IMR-90 (cell line): Measurements from ENCODE around the gene C3orf85. TPM values are rescaled to one million over a fixed set of nuclear protein-coding genes. Genes with fewer than 3 reads are reported as not detected.

Experiments used
- ATAC-seq: fragments of 200-7000 bp; cut with Tn5 transposase; 2 replicates; pipeline ENCODE4 v1.9.1; 2020; ENCODE audit warnings: low read depth, mild to moderate bottlenecking, moderate library complexity
- BruUV-seq: library from RNA; stranded (reverse); fragments of 400-500 nt; replicated peaks from 2 replicates; lab custom pipeline; 2021; lab: Mats Ljungman, UMichigan
- CTCF ChIA-PET: fragments of 300-600 bp; formaldehyde crosslinking; extraction: SDS; loops from one replicate; lab custom pipeline; 2021; ENCODE audit warnings: antibody characterized with exemption; lab: Yijun Ruan, JAX
- POLR2A ChIA-PET: fragments of 300-600 bp; sonication (Branson Sonifier 250); formaldehyde crosslinking; loops from one replicate; lab custom pipeline; 2022; ENCODE audit warnings: antibody characterized with exemption; ENCODE audit not compliant: unreplicated experiment; lab: Charles Lee
- DNase-seq: peaks from one replicate; pipeline ENCODE4 v3.0.0; 2013
- H2AFZ ChIP-seq: replicated peaks from 2 replicates; pipeline ENCODE3; 2013; ENCODE audit warnings: low read length, mild to moderate bottlenecking; ENCODE audit not compliant: poor library complexity
- H2AK5ac ChIP-seq: 2 replicates; pipeline ENCODE4 v1.6.1; 2013; ENCODE audit warnings: low read depth, low read length, inconsistent platforms
- H2AK9ac ChIP-seq: replicated peaks from 2 replicates; pipeline ENCODE3; 2013; ENCODE audit warnings: mild to moderate bottlenecking, low read depth, low read length, moderate library complexity; ENCODE audit not compliant: poor library complexity
- H2BK120ac ChIP-seq: 2 replicates; pipeline ENCODE4 v1.6.1; 2013; ENCODE audit warnings: low read depth, low read length, inconsistent platforms
- H2BK15ac ChIP-seq: 3 replicates; pipeline ENCODE4 v1.6.1; 2013; ENCODE audit warnings: low read depth, low read length, inconsistent platforms
- H2BK20ac ChIP-seq: 2 replicates; pipeline ENCODE4 v1.6.1; 2013; ENCODE audit warnings: low read depth, mild to moderate bottlenecking, inconsistent platforms, low read length, moderate library complexity
- H2BK5ac ChIP-seq: 2 replicates; pipeline ENCODE4 v1.6.1; 2013; ENCODE audit warnings: mild to moderate bottlenecking, low read depth, low read length, inconsistent platforms; ENCODE audit not compliant: poor library complexity, severe bottlenecking
- H3K14ac ChIP-seq: replicated peaks from 2 replicates; pipeline ENCODE4 v1.6.1; 2013; ENCODE audit warnings: low read depth, low read length, inconsistent platforms
- H3K18ac ChIP-seq: 2 replicates; pipeline ENCODE4 v1.6.1; 2013; ENCODE audit warnings: low read depth, low read length, control low read depth
- H3K23ac ChIP-seq: 2 replicates; pipeline ENCODE4 v1.6.1; 2013; ENCODE audit warnings: low read depth, low read length, inconsistent platforms
- H3K27ac ChIP-seq: 2 replicates; pipeline ENCODE4 v1.5.1; 2013; ENCODE audit warnings: mild to moderate bottlenecking, control low read depth, low read length; ENCODE audit not compliant: insufficient read depth
- H3K27me3 ChIP-seq: 2 replicates; pipeline ENCODE4 v1.6.1; 2013; ENCODE audit warnings: low read length; ENCODE audit not compliant: control insufficient read depth, insufficient read depth
- H3K36me3 ChIP-seq: 2 replicates; pipeline ENCODE4 v1.6.1; 2013; ENCODE audit warnings: low read length, mixed read lengths; ENCODE audit not compliant: control insufficient read depth, insufficient read depth
- H3K4ac ChIP-seq: 2 replicates; pipeline ENCODE4 v1.6.1; 2013; ENCODE audit warnings: low read depth, low read length, inconsistent platforms
- H3K4me1 ChIP-seq: 2 replicates; pipeline ENCODE4 v1.6.1; 2013; ENCODE audit warnings: low read length, mixed read lengths; ENCODE audit not compliant: control insufficient read depth, insufficient read depth
- H3K4me2 ChIP-seq: 2 replicates; pipeline ENCODE4 v1.6.1; 2013; ENCODE audit warnings: low read depth, mild to moderate bottlenecking, control low read depth, low read length, moderate library complexity
- H3K4me3 ChIP-seq: 2 replicates; pipeline ENCODE4 v1.5.1; 2013; ENCODE audit warnings: low read depth, mild to moderate bottlenecking, control low read depth, low read length, moderate library complexity; ENCODE audit not compliant: insufficient read depth
- H3K56ac ChIP-seq: 2 replicates; pipeline ENCODE4 v1.6.1; 2013; ENCODE audit warnings: low read length, inconsistent platforms; ENCODE audit not compliant: insufficient read depth; ENCODE audit errors: extremely low read depth
- H3K79me1 ChIP-seq, 2 experiments: 2 replicates each; pipeline ENCODE4 v1.6.1; 2013; ENCODE audit warnings: low read length in 2 of 2, inconsistent platforms in 1 of 2, low read depth in 1 of 2
- H3K9ac ChIP-seq: 2 replicates; pipeline ENCODE4 v1.6.1; 2013; ENCODE audit warnings: low read depth, low read length, control low read depth
- H3K9me1 ChIP-seq: 2 replicates; pipeline ENCODE4 v1.6.1; 2013; ENCODE audit warnings: low read length, inconsistent platforms; ENCODE audit not compliant: insufficient read depth
- H3K9me3 ChIP-seq: 2 replicates; pipeline ENCODE4 v1.6.1; 2013; ENCODE audit warnings: low read length; ENCODE audit not compliant: control insufficient read depth, insufficient read depth
- H4K20me1 ChIP-seq: 2 replicates; pipeline ENCODE4 v1.6.1; 2013; ENCODE audit warnings: low read length, inconsistent platforms; ENCODE audit not compliant: insufficient read depth
- H4K5ac ChIP-seq: 2 replicates; pipeline ENCODE4 v1.6.1; 2013; ENCODE audit warnings: mild to moderate bottlenecking, low read depth, low read length, control low read depth
- H4K8ac ChIP-seq, 2 experiments: 2 replicates each; pipeline ENCODE4 v1.6.1; 2013; ENCODE audit warnings: low read depth in 2 of 2, low read length in 2 of 2, control low read depth in 1 of 2, inconsistent platforms in 1 of 2
- H4K91ac ChIP-seq: 2 replicates; pipeline ENCODE4 v1.6.1; 2013; ENCODE audit warnings: low read depth, low read length, inconsistent platforms; ENCODE audit not compliant: insufficient read depth
- BHLHE40 ChIP-seq: fragments of 150-350 bp; IDR thresholded peaks from 2 replicates; pipeline ENCODE4 v1.6.1; 2016; ENCODE audit warnings: mild to moderate bottlenecking, low read depth, low read length
- CHD1 ChIP-seq: IDR thresholded peaks from 2 replicates; pipeline ENCODE4 v1.6.1; 2012; ENCODE audit warnings: low read depth, low read length, improper control_type of control experiment
- CTCF ChIP-seq: conservative IDR thresholded peaks from 2 replicates; pipeline ENCODE4 v1.5.1; 2012; ENCODE audit warnings: mild to moderate bottlenecking, low read depth, low read length, improper control_type of control experiment
- FOS ChIP-seq: fragments of 150-350 bp; IDR thresholded peaks from 2 replicates; pipeline ENCODE4 v1.6.1; 2016; ENCODE audit warnings: low read depth, low read length
- MAFK ChIP-seq: IDR thresholded peaks from 2 replicates; pipeline ENCODE4 v1.6.1; 2012; ENCODE audit warnings: low read depth, low read length, improper control_type of control experiment
- MXI1 ChIP-seq: IDR thresholded peaks from 2 replicates; pipeline ENCODE4 v1.6.1; 2012; ENCODE audit warnings: low read depth, mild to moderate bottlenecking, low read length, moderate library complexity, borderline replicate concordance
- NFE2L2 ChIP-seq: fragments of 150-350 bp; IDR thresholded peaks from 2 replicates; pipeline ENCODE4 v1.6.1; 2016; ENCODE audit warnings: low read depth, mild to moderate bottlenecking, low read length
- POLR2A ChIP-seq: IDR thresholded peaks from 2 replicates; pipeline ENCODE4 v1.6.1; 2012; ENCODE audit warnings: mild to moderate bottlenecking, low read depth, low read length
- RAD21 ChIP-seq: IDR thresholded peaks from 2 replicates; pipeline ENCODE4 v1.6.1; 2012; ENCODE audit warnings: low read length, improper control_type of control experiment
- SMC3 ChIP-seq: fragments of 150-350 bp; IDR thresholded peaks from 2 replicates; pipeline ENCODE4 v1.6.1; 2016; ENCODE audit warnings: low read depth, mild to moderate bottlenecking, antibody characterized with exemption, low read length, moderate library complexity
- WGBS, 2 experiments: methylation state at CpG; one replicate each; pipeline versions ENCODE4 v1.1.5 to v1.1.7; 2013; ENCODE audit warnings: missing lambda C conversion rate in 2 of 2; ENCODE audit not compliant: insufficient read length in 1 of 2; ENCODE audit errors: extremely low coverage in 2 of 2; 5-methylcytosine and 5-hydroxymethylcytosine counted together
- dilution Hi-C: fragments of 300-500 bp; cut with HindIII; formaldehyde crosslinking; loops from one replicate; pipeline ENCODE4 v1.14.3; 2018; ENCODE audit warnings: low sequenced_read_pairs; ENCODE audit not compliant: unreplicated experiment
- in situ Hi-C: fragments of 300-500 bp; cut with MboI; formaldehyde crosslinking; loops from 3 replicates; pipeline ENCODE4 v1.14.3; 2019; ENCODE audit warnings: low sequenced_read_pairs, inconsistent platforms, mixed read lengths
- intact Hi-C: fragments of 100-400 bp; cut with micrococcal nuclease; formaldehyde crosslinking; loops from 2 replicates; pipeline ENCODE4 v1.10.0; 2022
- polyA plus RNA-seq, 3 experiments: library from polyadenylated mRNA; depleted of rRNA; stranded (reverse); fragments of >200 nt; gene quantifications; 2 replicates each; pipeline ENCODE4 v1.2.3, GENCODE V29; 2012; ENCODE audit warnings: low replicate concordance in 1 of 3
- total RNA-seq: library from RNA; depleted of rRNA; stranded (reverse); fragments of >200 nt; gene quantifications from 2 replicates; pipeline ENCODE4 v1.2.3, GENCODE V29; 2012

Gene C3orf85
- total and polyA plus RNA-seq, 2 of the 4 experiments (the other 2 are of a cell fraction), result not detected

- in situ Hi-C loops, result no loop called here
- H3K36me3 ChIP-seq, result no peaks in the 10 kb centered on the region
- no peak overlapping the region for H2AFZ ChIP-seq
- intact Hi-C loops, result no loop called here
- ATAC-seq (no peak), DNase-seq (no peak)
- no peak overlapping the region for H4K5ac ChIP-seq
- ChIA-PET CTCF (interaction anchor here (0.9 kb wide), 1 partner anchor 12 kb away, joined by 3 read pairs; no protein-coding TSS in a partner anchor), POLR2A (no interaction called here)
- no peak overlapping the region for H3K18ac ChIP-seq
- H3K14ac ChIP-seq, result no peak overlapping the region
- H3K27me3 ChIP-seq, result no peaks in the 10 kb centered on the region
- no peak overlapping the region for H3K9ac ChIP-seq
- no peaks in the 10 kb centered on the region for H3K4me1 ChIP-seq
- no peak overlapping the region for H2BK20ac ChIP-seq
- no peaks in the 10 kb centered on the region for H4K20me1 ChIP-seq
- no peak for TF ChIP-seq NFE2L2
- TF ChIP-seq MAFK, result no peak
- no peak for TF ChIP-seq CHD1
- TF ChIP-seq BHLHE40, result no peak
- TF ChIP-seq CTCF, result no peak
- TF ChIP-seq RAD21, result no peak
- no peak for TF ChIP-seq MXI1
- TF ChIP-seq FOS, result no peak
- no peak for TF ChIP-seq SMC3
- no peak for TF ChIP-seq POLR2A
- H2BK120ac ChIP-seq, result no peak overlapping the region
- no peaks in the 10 kb centered on the region for H3K9me3 ChIP-seq
- no peak overlapping the region for H3K4ac ChIP-seq
- no peak overlapping the region for H2AK5ac ChIP-seq
- WGBS, 2 experiments, result no CpG with 5 or more reads among the region's 1 CpG
- no peak overlapping the region for H4K91ac ChIP-seq
- no peak overlapping the region for H3K27ac ChIP-seq
- no TSS peak for BruUV-seq
- no peak overlapping the region for H2BK5ac ChIP-seq
- no peak overlapping the region for H3K4me2 ChIP-seq
- no peak overlapping the region for H3K23ac ChIP-seq
- no peak overlapping the region for H3K4me3 ChIP-seq
- H3K9me1 ChIP-seq, result no peaks in the 10 kb centered on the region
- H2AK9ac ChIP-seq, result no peak overlapping the region
- dilution Hi-C loops, result no loop called here
- no peak overlapping the region for H4K8ac ChIP-seq
- H3K79me1 ChIP-seq, result no peaks in the 10 kb centered on the region
- no peak overlapping the region for H3K56ac ChIP-seq
- H2BK15ac ChIP-seq, result no peak overlapping the region
Observed at GRCh38 chr3:109095166-109095565, 41.4 kb upstream of the C3orf85 start.
